T-helper 2 cell treated with Interferon-gamma antibody and Interleukin-4, amounts not matched to agents 5 μg/mL and 100 μg/mL, for 36 hours (primary cell): ENCODE measurements around the gene SLC35F2.

ENCODE experiments used
- DNase-seq: peaks from one replicate; pipeline ENCODE4 v3.0.0; 2021; ENCODE audit warnings: low spot score
- H3K27ac Mint-ChIP-seq: one replicate; pipeline ENCODE4 v1.8.0; 2021; ENCODE audit warnings: mild to moderate bottlenecking, mixed read lengths
- H3K27me3 Mint-ChIP-seq: one replicate; pipeline ENCODE4 v1.8.0; 2021; ENCODE audit warnings: low read depth, mixed read lengths
- H3K36me3 Mint-ChIP-seq: one replicate; pipeline ENCODE4 v1.8.0; 2021; ENCODE audit warnings: low read depth, mixed read lengths
- H3K4me1 Mint-ChIP-seq: one replicate; pipeline ENCODE4 v1.8.0; 2021; ENCODE audit warnings: low read depth, mixed read lengths
- H3K4me3 Mint-ChIP-seq: one replicate; pipeline ENCODE4 v1.8.0; 2022; ENCODE audit warnings: mild to moderate bottlenecking, moderate library complexity, mixed read lengths
- H3K9me3 Mint-ChIP-seq: one replicate; pipeline ENCODE4 v1.8.0; 2021; ENCODE audit warnings: mixed read lengths

The SLC35F2 gene

DNA sequence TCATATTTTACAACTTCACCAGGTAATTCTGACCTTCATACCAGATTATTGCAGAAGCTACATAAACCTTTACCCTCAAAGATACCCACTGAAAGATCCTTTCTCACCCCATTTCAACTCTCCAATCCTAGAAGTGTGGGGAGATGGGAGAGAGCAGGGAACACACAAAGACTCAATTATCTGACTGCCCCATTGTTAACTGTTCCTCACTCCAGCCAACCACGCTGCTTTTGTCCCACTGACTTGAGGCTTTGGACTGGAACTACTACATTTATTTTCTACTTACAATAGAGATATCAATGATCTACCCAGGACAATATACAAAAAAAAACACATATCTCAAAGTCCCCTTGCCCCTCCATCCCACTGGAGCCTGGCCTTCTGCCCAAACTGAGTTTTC lies 102.0 kb downstream of the SLC35F2 start:
- peaks cover 7% of the 10 kb centered on the region for H3K27me3 Mint-ChIP-seq
- no peaks in the 10 kb centered on the region for H3K4me1 Mint-ChIP-seq
- no peaks in the 10 kb centered on the region for H3K36me3 Mint-ChIP-seq
- no peaks in the 10 kb centered on the region for H3K9me3 Mint-ChIP-seq
- DNase-seq: no peak
- H3K27ac Mint-ChIP-seq: no peak overlapping the region
- H3K4me3 Mint-ChIP-seq: no peak overlapping the region

DNA sequence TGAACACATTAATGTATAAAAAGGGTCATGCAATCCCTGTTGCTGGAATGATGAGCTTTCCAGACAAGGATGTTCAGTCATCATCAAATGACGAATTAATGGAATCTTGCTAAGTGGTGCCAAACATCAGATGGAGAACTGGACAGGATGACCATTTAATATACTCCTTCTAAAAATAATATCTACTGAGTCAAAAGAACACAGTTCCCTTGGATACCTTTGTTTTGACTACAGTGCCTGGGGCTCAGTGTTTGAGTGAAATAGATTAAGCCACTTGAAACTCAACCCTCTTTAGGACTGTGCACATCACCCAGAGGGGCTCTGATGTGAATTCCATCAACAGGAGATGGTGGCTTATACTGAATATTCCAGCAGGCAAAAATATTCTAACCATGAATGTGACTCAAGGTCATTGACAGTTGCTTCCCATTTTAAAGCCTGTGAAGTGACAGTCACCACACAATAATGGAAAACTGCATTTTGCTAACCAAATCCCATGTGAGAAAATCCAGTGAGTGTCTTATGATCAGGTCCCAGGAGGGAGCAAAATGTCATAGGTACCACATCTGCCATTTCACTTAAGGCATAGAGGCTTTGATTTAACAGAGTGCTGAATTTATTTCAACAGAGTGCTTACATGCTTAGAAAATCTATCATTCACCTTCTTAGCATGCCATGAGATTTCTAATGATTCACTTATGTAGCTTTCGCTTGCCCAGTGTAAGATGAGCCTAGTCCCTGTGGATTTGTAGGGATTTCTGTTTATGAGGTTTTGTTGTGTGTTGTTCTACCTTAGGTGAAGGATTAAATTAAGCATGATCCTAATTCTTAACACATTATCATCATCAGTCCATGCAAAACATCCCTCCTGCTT lies 105.4 kb downstream of the SLC35F2 start:
- Mint-ChIP-seq H3K36me3 (no peaks in the 10 kb centered on the region), H3K4me1 (no peaks in the 10 kb centered on the region)
- DNase-seq: no peak

DNA sequence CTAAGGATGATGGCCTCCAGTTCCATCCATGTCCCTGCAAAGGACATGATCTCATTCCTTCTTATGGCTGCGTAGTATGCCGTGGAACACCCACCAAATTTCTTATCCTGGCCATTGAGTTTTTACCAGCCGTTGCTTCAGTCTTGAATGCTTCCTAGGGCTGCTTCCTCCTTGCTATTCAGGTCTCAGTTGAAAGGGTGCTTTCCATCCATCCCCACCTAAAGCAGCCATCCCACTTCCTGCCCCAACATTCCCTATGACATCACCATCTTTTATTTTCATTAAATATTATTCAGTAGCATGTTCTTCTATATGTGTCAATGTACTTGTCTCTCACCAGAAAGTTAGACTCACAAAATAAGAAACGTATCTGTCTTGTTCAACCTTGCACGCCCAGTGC lies 106.1 kb downstream of the SLC35F2 start:
- H3K36me3 Mint-ChIP-seq: no peaks in the 10 kb centered on the region
- no peak overlapping the region for H3K27ac Mint-ChIP-seq

More for the DNA sequence above, 105.4 kb downstream of the SLC35F2 start:
- Mint-ChIP-seq H3K9me3 (no peaks in the 10 kb centered on the region), H3K27ac (no peak overlapping the region), H3K4me3 (no peak overlapping the region), H3K27me3 (peaks cover 6% of the 10 kb centered on the region)

DNA sequence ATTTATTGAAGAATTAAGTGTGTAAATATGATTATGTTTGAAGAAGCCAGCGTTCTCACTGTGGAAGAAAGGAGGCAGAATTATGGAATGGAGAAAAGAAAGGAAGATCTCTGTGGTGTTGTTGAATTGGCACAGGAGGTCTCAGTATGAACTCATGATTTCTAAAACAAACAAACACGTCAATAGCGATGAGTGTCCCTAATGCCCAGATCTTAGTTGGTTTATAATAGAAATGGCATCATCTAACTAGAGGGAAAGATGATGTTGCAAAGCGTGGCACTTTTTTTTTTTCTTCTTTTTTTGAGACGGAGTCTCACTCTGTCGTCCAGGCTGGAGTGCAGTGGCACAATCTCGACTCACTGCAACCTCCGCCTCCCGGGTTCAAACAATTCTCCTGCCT lies 107.5 kb downstream of the SLC35F2 start:
- Mint-ChIP-seq H3K36me3 (no peaks in the 10 kb centered on the region), H3K4me1 (no peaks in the 10 kb centered on the region), H3K4me3 (no peak overlapping the region), H3K9me3 (no peaks in the 10 kb centered on the region), H3K27me3 (peaks cover 5% of the 10 kb centered on the region), H3K27ac (no peak overlapping the region)
- DNase-seq: no peak

More for the DNA sequence above, 106.1 kb downstream of the SLC35F2 start:
- no peak for DNase-seq
- Mint-ChIP-seq H3K4me3 (no peak overlapping the region), H3K4me1 (no peaks in the 10 kb centered on the region), H3K9me3 (no peaks in the 10 kb centered on the region), H3K27me3 (peaks cover 9% of the 10 kb centered on the region)

DNA sequence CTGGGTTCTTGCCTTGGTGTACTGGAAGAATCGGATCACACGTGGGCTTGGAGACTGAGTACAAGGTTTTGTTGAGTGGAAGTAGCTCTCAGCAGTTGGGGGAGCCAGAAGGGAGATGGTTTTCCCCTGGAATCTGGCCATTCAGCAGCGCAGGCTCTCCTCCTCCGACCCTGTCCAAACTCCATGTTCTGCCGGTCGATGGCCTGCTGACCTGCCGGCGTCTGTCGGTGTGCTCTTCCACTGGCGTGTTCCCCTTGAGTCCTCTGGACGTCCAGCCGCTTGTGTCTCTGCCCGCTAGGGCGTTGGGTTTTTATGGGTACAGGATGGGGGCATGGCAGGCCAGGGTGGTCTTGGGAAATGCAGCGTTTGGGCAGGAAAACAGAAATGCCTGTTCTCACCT lies 108.3 kb downstream of the SLC35F2 start:
- peaks cover 7% of the 10 kb centered on the region for H3K27me3 Mint-ChIP-seq
- no peaks in the 10 kb centered on the region for H3K36me3 Mint-ChIP-seq
- no peak for DNase-seq
- H3K9me3 Mint-ChIP-seq: no peaks in the 10 kb centered on the region
- H3K27ac Mint-ChIP-seq: no peak overlapping the region
- no peak overlapping the region for H3K4me3 Mint-ChIP-seq
- H3K4me1 Mint-ChIP-seq: no peaks in the 10 kb centered on the region

DNA sequence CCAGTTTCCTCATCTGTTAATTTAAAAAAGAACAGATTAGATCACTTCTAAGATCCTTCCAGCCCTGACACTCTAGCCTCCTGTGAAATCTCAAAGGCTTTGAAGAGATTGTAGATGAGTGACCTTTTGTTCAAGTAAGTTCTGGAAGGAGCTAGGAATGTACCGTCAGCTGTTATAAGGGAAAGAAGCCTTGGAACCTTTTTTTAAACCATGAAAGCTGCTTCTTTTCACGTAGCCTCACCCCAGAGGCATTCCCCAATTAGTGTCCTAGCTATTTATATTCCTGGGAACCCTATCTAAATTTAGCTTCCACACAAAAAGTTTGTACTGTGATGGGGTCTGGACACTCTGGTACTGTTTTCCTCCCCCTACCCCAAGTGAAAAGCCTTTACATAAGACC lies 111.0 kb downstream of the SLC35F2 start:
- Mint-ChIP-seq H3K36me3 (no peaks in the 10 kb centered on the region), H3K4me1 (no peaks in the 10 kb centered on the region), H3K27me3 (peaks cover 8% of the 10 kb centered on the region), H3K4me3 (no peak overlapping the region), H3K9me3 (no peaks in the 10 kb centered on the region), H3K27ac (no peak overlapping the region)
- no peak for DNase-seq

DNA sequence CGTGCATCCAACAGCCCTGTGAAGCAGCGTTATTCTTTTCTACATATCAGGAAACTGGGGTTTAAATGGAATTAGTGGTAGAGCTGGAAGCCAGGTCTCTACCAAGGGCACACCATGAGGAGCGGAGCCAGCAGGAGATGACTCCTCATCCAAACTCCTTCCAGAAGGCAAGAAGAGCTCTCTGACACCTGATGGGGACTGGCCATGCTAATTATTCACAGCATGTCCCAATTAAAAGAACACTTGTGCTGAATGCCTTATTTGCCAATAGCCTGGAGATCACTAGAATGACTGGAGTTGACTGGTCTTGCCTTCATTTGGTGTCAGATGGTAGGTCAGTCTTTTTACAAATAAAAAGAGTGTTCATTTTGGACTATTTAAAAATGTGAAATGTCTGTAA lies 113.9 kb downstream of the SLC35F2 start:
- Mint-ChIP-seq H3K9me3 (no peaks in the 10 kb centered on the region), H3K36me3 (no peaks in the 10 kb centered on the region), H3K27ac (no peak overlapping the region), H3K27me3 (peaks cover 8% of the 10 kb centered on the region), H3K4me3 (no peak overlapping the region), H3K4me1 (no peaks in the 10 kb centered on the region)
- DNase-seq: no peak

DNA sequence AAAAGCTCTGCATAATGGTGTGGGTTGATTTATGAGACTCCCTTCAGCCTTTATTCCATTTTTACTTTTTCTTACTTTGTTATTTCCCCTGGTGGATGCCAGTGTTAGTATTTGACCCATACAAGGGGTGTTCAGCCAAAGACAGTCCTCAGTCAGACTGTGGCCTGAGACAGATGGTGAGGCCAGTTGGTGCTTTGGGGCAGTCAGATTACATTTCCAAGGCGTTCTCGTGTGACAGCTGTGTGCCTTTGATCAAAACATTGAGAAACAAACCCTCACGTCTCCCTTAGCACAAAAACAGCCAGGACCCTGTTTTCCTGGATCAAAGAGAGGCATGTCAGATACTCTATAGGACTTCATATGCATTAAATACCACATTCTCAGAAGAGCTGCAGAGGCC lies 115.4 kb downstream of the SLC35F2 start:
- Mint-ChIP-seq H3K9me3 (no peaks in the 10 kb centered on the region), H3K4me3 (no peak overlapping the region), H3K27ac (no peak overlapping the region), H3K27me3 (peaks cover 9% of the 10 kb centered on the region), H3K36me3 (no peaks in the 10 kb centered on the region), H3K4me1 (no peaks in the 10 kb centered on the region)
- no peak for DNase-seq

DNA sequence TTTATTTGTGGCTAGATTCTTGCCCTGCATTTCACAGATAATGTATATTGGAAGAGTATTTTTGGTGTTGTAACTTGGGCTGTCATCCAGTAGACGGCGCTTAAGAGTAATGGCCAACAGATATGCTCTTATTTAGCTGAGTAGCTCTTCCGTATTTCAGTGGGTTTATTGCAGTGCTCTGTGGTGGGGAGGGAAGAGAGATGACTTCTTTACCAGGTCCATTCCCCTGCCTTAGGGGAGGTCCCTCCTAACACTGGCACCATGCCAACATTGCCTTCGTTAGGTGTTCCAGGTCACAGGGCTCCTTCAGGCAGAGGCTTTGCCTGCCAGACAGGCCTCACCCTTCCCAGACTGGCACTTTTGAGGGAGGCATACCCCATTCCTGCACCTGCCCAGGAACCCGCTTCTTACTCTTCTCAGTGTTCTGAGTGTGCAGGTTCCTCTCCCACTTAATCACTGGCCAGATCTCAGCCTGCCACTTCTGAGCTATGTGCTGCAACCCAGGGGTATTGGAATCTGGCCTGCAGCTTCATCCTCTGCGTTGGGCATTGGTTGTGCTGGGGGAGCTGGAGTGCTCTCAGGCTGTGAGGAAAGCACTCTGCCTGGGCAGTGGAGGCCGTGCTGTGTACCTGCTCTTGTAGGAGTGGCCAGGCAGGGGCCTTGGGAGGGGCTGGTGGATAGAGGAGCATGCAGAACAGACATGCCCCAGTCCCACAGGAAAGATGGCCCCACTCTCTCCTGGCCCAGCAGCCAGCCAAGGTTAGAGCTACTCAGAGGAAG lies 117.4 kb downstream of the SLC35F2 start:
- Mint-ChIP-seq H3K27ac (no peak overlapping the region), H3K4me3 (no peak overlapping the region), H3K9me3 (no peaks in the 10 kb centered on the region), H3K36me3 (no peaks in the 10 kb centered on the region), H3K4me1 (no peaks in the 10 kb centered on the region), H3K27me3 (peaks cover 6% of the 10 kb centered on the region)
- no peak for DNase-seq
